Natural killer cell (primary cell): ENCODE results near the gene TNS3. TPM values are rescaled to one million over a fixed set of nuclear protein-coding genes. Genes with fewer than 3 reads are reported as not detected.

Experiments used
- ATAC-seq, 3 donors: fragments of 150-1000 bp in 2 of 3; fragments of 200-7000 bp in 1 of 3; cut with Tn5 transposase; 1 replicate in 1 of 3; 2 replicates in 2 of 3; pipeline ENCODE4 v1.10.0; 2021; ENCODE audit warnings: mild to moderate bottlenecking in 2 of 3, moderate library complexity in 2 of 3
- DNase-seq, 2 donors: peaks; one replicate each; pipeline versions ENCODE4 v3.0.0 to v3.0.0-alpha.2; 2013 to 2021; ENCODE audit warnings: mixed read lengths in 1 of 2
- H3K27ac ChIP-seq: one replicate; pipeline ENCODE4 v1.5.1; 2013; ENCODE audit warnings: mild to moderate bottlenecking, low read length
- H3K27me3 ChIP-seq: one replicate; pipeline ENCODE4 v1.6.1; 2013; ENCODE audit warnings: low read length; ENCODE audit not compliant: control insufficient read depth, insufficient read depth
- H3K36me3 ChIP-seq: one replicate; pipeline ENCODE4 v1.6.1; 2013; ENCODE audit warnings: low read length; ENCODE audit not compliant: control insufficient read depth, insufficient read depth
- H3K4me1 ChIP-seq: one replicate; pipeline ENCODE4 v1.6.1; 2013; ENCODE audit warnings: low read length; ENCODE audit not compliant: control insufficient read depth, insufficient read depth
- H3K4me3 ChIP-seq: one replicate; pipeline ENCODE4 v1.5.1; 2013; ENCODE audit warnings: low read length
- H3K9me3 ChIP-seq: one replicate; pipeline ENCODE4 v1.6.1; 2013; ENCODE audit warnings: low read length; ENCODE audit not compliant: control insufficient read depth, insufficient read depth
- H3K27ac Mint-ChIP-seq, 2 donors: one replicate each; pipeline ENCODE4 v1.8.0; 2022; ENCODE audit warnings: mild to moderate bottlenecking in 2 of 2, mixed read lengths in 2 of 2, moderate library complexity in 1 of 2
- H3K27me3 Mint-ChIP-seq, 2 donors: one replicate each; pipeline ENCODE4 v1.8.0; 2022; ENCODE audit warnings: low read depth in 2 of 2, mixed read lengths in 2 of 2
- H3K36me3 Mint-ChIP-seq: one replicate; pipeline ENCODE4 v1.8.0; 2022; ENCODE audit warnings: mixed read lengths
- H3K4me1 Mint-ChIP-seq, 2 donors: one replicate each; pipeline ENCODE4 v1.8.0; 2022; ENCODE audit warnings: mixed read lengths in 2 of 2
- H3K4me3 Mint-ChIP-seq: one replicate; pipeline ENCODE4 v1.8.0; 2022; ENCODE audit warnings: mild to moderate bottlenecking, moderate library complexity, mixed read lengths
- H3K9me3 Mint-ChIP-seq, 2 donors: one replicate each; pipeline ENCODE4 v1.8.0; 2022; ENCODE audit warnings: mixed read lengths in 2 of 2
- CTCF ChIP-seq: fragments of 200-600 bp; IDR thresholded peaks from one replicate; pipeline ENCODE4 v1.8.0; 2022; ENCODE audit warnings: antibody characterized with exemption
- WGBS: methylation state at CpG from one replicate; pipeline ENCODE4 v1.1.7; 2013; ENCODE audit warnings: missing lambda C conversion rate; ENCODE audit not compliant: insufficient coverage; 5-methylcytosine and 5-hydroxymethylcytosine counted together
- intact Hi-C: fragments of 100-400 bp; cut with micrococcal nuclease; formaldehyde crosslinking; loops from one replicate; pipeline ENCODE4 v1.14.2; 2022
- total RNA-seq, 4 donors: library from RNA; stranded (reverse); fragments of 120-200 nt in 1 of 4; gene quantifications; one replicate each; pipeline versions ENCODE4 v1.2.3 to v1.2.4, GENCODE V29; 2013 to 2022

The TNS3 gene
- total RNA-seq, 3 donors from 2014 or later (not counting 1 experiment from before 2014, with no cell fraction given), result 1.6 to 3.5 (median 2.9) TPM

GRCh38 chr7:47300472-47301104 is 281.3 kb downstream of the TNS3 start:
- H3K9me3 Mint-ChIP-seq, result no peaks in the 10 kb centered on the region
- intact Hi-C loops, result no loop called here
- H3K27me3 Mint-ChIP-seq, result no peaks in the 10 kb centered on the region
- no peak overlapping the region for H3K27ac Mint-ChIP-seq
- DNase-seq (no peak), ATAC-seq (no peak)
- no peaks in the 10 kb centered on the region for H3K27me3 ChIP-seq
- no peaks in the 10 kb centered on the region for H3K9me3 ChIP-seq
- 91% methylated on average over 11 of the region's 11 CpGs for WGBS
- no peak overlapping the region for H3K4me3 ChIP-seq
- H3K4me1 Mint-ChIP-seq, result no peaks in the 10 kb centered on the region
- H3K36me3 Mint-ChIP-seq, result no peaks in the 10 kb centered on the region
- TF ChIP-seq CTCF, result no peak
- H3K36me3 ChIP-seq, result no peaks in the 10 kb centered on the region
- no peak overlapping the region for H3K27ac ChIP-seq
- H3K4me1 ChIP-seq, result no peaks in the 10 kb centered on the region
- no peak overlapping the region for H3K4me3 Mint-ChIP-seq

GRCh38 chr7:47299496-47299895 is 282.4 kb downstream of the TNS3 start:
- no peaks in the 10 kb centered on the region for H3K36me3 ChIP-seq
- H3K27me3 Mint-ChIP-seq, result no peaks in the 10 kb centered on the region
- no peaks in the 10 kb centered on the region for H3K4me1 Mint-ChIP-seq
- H3K27ac Mint-ChIP-seq, result no peak overlapping the region
- H3K36me3 Mint-ChIP-seq, result no peaks in the 10 kb centered on the region
- no peak overlapping the region for H3K4me3 Mint-ChIP-seq
- no peaks in the 10 kb centered on the region for H3K9me3 ChIP-seq
- no peak for ATAC-seq
- WGBS, result 93% methylated on average over 8 of the region's 8 CpGs
- no peak overlapping the region for H3K4me3 ChIP-seq
- intact Hi-C loops, result no loop called here
- H3K4me1 ChIP-seq, result no peaks in the 10 kb centered on the region
- no peak for DNase-seq
- H3K27me3 ChIP-seq, result no peaks in the 10 kb centered on the region
- TF ChIP-seq CTCF, result no peak
- no peaks in the 10 kb centered on the region for H3K9me3 Mint-ChIP-seq
- no peak overlapping the region for H3K27ac ChIP-seq

- Histone ChIP-seq H3K4me1 (no peaks in the 10 kb centered on the region), H3K27me3 (no peaks in the 10 kb centered on the region), H3K4me3 (no peak overlapping the region), H3K36me3 (no peaks in the 10 kb centered on the region), H3K9me3 (no peaks in the 10 kb centered on the region), H3K27ac (no peak overlapping the region)
- no peak for DNase-seq
- Mint-ChIP-seq H3K27me3 (no peaks in the 10 kb centered on the region), H3K36me3 (no peaks in the 10 kb centered on the region), H3K9me3 (no peaks in the 10 kb centered on the region), H3K4me3 (no peak overlapping the region), H3K4me1 (no peaks in the 10 kb centered on the region), H3K27ac (no peak overlapping the region)
- intact Hi-C loops, result no loop called here
- WGBS, result 94% methylated on average over 12 of the region's 12 CpGs
- no peak for TF ChIP-seq CTCF
- no peak for ATAC-seq
Measured at GRCh38 chr7:47298636-47299035, 283.3 kb downstream of the TNS3 start.

GRCh38 chr7:47297120-47297519 is 284.8 kb downstream of the TNS3 start:
- WGBS, result 94% methylated on average over 8 of the region's 8 CpGs
- Mint-ChIP-seq H3K27me3 (no peaks in the 10 kb centered on the region), H3K9me3 (no peaks in the 10 kb centered on the region), H3K4me1 (no peaks in the 10 kb centered on the region), H3K27ac (no peak overlapping the region), H3K4me3 (no peak overlapping the region), H3K36me3 (no peaks in the 10 kb centered on the region)
- Histone ChIP-seq H3K9me3 (no peaks in the 10 kb centered on the region), H3K4me1 (no peaks in the 10 kb centered on the region), H3K27me3 (no peaks in the 10 kb centered on the region), H3K27ac (no peak overlapping the region), H3K4me3 (no peak overlapping the region), H3K36me3 (no peaks in the 10 kb centered on the region)
- DNase-seq, result no peak
- no peak for TF ChIP-seq CTCF
- no peak for ATAC-seq
- intact Hi-C loops, result no loop called here
